BLaER1 treated with 17β-estradiol and CSF1 and Interleukin-3, amounts not matched to agents 10 nM and 100 nM (cell line): ENCODE data around the gene DACH2.
A peak's percentile ranks its signal among the peaks of the same experiment; 100 is the strongest.

ENCODE experiments used
- H3K27ac ChIP-seq, 11 experiments: shearing (Covaris generic); formaldehyde crosslinking; 2 replicates each; pipeline ENCODE4 v1.8.1; 2022
- H3K27me3 ChIP-seq, 11 experiments: shearing (Covaris generic); formaldehyde crosslinking; 2 replicates each; pipeline ENCODE4 v1.8.1; 2022
- H3K36me3 ChIP-seq, 11 experiments: shearing (Covaris generic); formaldehyde crosslinking; 2 replicates each; pipeline ENCODE4 v1.8.1; 2022
- H3K4me1 ChIP-seq, 10 experiments: shearing (Covaris generic); formaldehyde crosslinking; 2 replicates each; pipeline ENCODE4 v1.8.1; 2022
- H3K4me2 ChIP-seq, 11 experiments: shearing (Covaris generic); formaldehyde crosslinking; 2 replicates each; pipeline ENCODE4 v1.8.1; 2022
- H3K4me3 ChIP-seq, 10 experiments: shearing (Covaris generic); formaldehyde crosslinking; 2 replicates each; pipeline ENCODE4 v1.8.1; 2022
- H3K9ac ChIP-seq, 11 experiments: shearing (Covaris generic); formaldehyde crosslinking; 2 replicates each; pipeline ENCODE4 v1.8.1; 2022
- H3K9me3 ChIP-seq, 11 experiments: shearing (Covaris generic); formaldehyde crosslinking; replicated peaks in 1 of 11; 2 replicates each; pipeline ENCODE4 v1.8.1; 2022
- H4K20me1 ChIP-seq, 11 experiments: shearing (Covaris generic); formaldehyde crosslinking; 2 replicates each; pipeline ENCODE4 v1.8.1; 2022
- Cebpa-rat ChIP-seq, 11 experiments: shearing (Covaris generic); IDR thresholded peaks; 2 replicates each; pipeline ENCODE4 v1.8.1; 2022

DACH2 gene

GRCh38 chrX:86504297-86504696 lies 356.0 kb downstream of the DACH2 start:
- H3K27me3 ChIP-seq, result peaks cover 68 to 100% (median 98%) of the 10 kb centered on the region in 11 experiments
- H4K20me1 ChIP-seq, result no peaks in the 10 kb centered on the region; a peak in 1 of 22 replicates
- no peaks in the 10 kb centered on the region for H3K9me3 ChIP-seq
- H3K27ac ChIP-seq, result no peak overlapping the region
- no peak overlapping the region for H3K4me3 ChIP-seq
- TF ChIP-seq Cebpa-rat (IDR thresholded peaks at IDR 0.05), result no peak
- no peak overlapping the region for H3K4me2 ChIP-seq
- no peak overlapping the region for H3K9ac ChIP-seq
- no peaks in the 10 kb centered on the region for H3K36me3 ChIP-seq
- H3K4me1 ChIP-seq, result peaks cover 0 to 6% (median 0%) of the 10 kb centered on the region in 10 experiments; a peak in 1 of 20 replicates

GRCh38 chrX:86507331-86507730 lies 359.1 kb downstream of the DACH2 start:
- no peak for TF ChIP-seq Cebpa-rat (IDR thresholded peaks at IDR 0.05)
- Histone ChIP-seq H4K20me1 (no peaks in the 10 kb centered on the region), H3K36me3 (no peaks in the 10 kb centered on the region)

DNA sequence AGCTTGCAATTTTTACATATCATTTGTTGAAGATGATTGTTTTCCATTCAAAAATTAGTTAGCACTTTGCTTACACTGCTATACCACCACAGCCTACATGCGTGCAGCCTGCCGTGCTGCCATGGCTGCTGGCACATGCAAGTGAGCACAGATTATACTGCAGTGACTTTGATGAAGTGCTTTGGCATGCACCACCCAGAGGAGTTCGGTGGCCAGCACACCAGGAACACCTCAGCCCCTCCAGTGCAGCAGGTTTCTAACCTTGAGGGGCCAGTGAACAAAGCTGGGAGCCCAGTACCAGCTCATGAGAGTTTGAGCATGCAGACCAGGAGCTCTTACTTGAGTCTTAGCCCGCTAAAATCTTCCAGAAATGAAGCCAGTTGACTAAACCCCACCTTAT lies 431.5 kb downstream of the DACH2 start:
- Histone ChIP-seq H3K4me1 (no peaks in the 10 kb centered on the region), H3K9me3 (no peaks in the 10 kb centered on the region; a peak in 1 of 22 replicates), H3K27ac (no peak overlapping the region), H3K9ac (no peak overlapping the region), H3K4me2 (no peak overlapping the region), H4K20me1 (0 out of 22 replicates have a peak, but pooled peaks cover 0 to 6% (median 0%) of the 10 kb centered on the region in 11 experiments), H3K27me3 (peaks cover 56 to 98% (median 90%) of the 10 kb centered on the region in 11 experiments), H3K4me3 (no peak overlapping the region), H3K36me3 (no peaks in the 10 kb centered on the region)
- TF ChIP-seq Cebpa-rat (IDR thresholded peaks at IDR 0.05), result no peak

More at GRCh38 chrX:86507331-86507730, 359.1 kb downstream of the DACH2 start:
- Histone ChIP-seq H3K4me1 (no peaks in the 10 kb centered on the region), H3K27ac (no peak overlapping the region), H3K4me2 (no peak overlapping the region), H3K4me3 (no peak overlapping the region), H3K9me3 (no peaks in the 10 kb centered on the region), H3K9ac (no peak overlapping the region), H3K27me3 (peaks cover 61 to 100% (median 98%) of the 10 kb centered on the region in 11 experiments)

- no peak overlapping the region for H3K9ac ChIP-seq
- 0 out of 22 replicates have a peak overlapping the region, but pooled peaks of 1 of the 11 experiments have one; percentile 11 for H3K27ac ChIP-seq
- H3K4me3 ChIP-seq, result no peak overlapping the region
- peaks cover 33 to 88% (median 61%) of the 10 kb centered on the region in 11 experiments; a peak in 20 of 22 replicates for H3K27me3 ChIP-seq
- no peaks in the 10 kb centered on the region; a peak in 2 of 22 replicates for H4K20me1 ChIP-seq
- H3K36me3 ChIP-seq, result no peaks in the 10 kb centered on the region
- TF ChIP-seq Cebpa-rat (IDR thresholded peaks at IDR 0.05), result no peak
- H3K4me2 ChIP-seq, result peak overlapping the region in 2 of 11 experiments; percentile 28 to 31; a peak in 3 of 22 replicates
- peaks cover 0 to 26% (median 0%) of the 10 kb centered on the region in 11 experiments; a peak in 5 of 22 replicates for H3K9me3 ChIP-seq
- H3K4me1 ChIP-seq, result 0 out of 20 replicates have a peak, but pooled peaks cover 0 to 4% (median 0%) of the 10 kb centered on the region in 10 experiments
Measured at GRCh38 chrX:86604607-86605006, 456.4 kb downstream of the DACH2 start.

GRCh38 chrX:86696951-86697350 lies 548.7 kb downstream of the DACH2 start:
- Histone ChIP-seq H3K9ac (no peak overlapping the region), H3K9me3 (no peaks in the 10 kb centered on the region), H3K4me2 (no peak overlapping the region), H4K20me1 (no peaks in the 10 kb centered on the region; a peak in 2 of 22 replicates), H3K36me3 (no peaks in the 10 kb centered on the region), H3K27ac (no peak overlapping the region), H3K4me1 (no peaks in the 10 kb centered on the region), H3K27me3 (peaks cover 49 to 98% (median 86%) of the 10 kb centered on the region in 11 experiments), H3K4me3 (no peak overlapping the region)
- TF ChIP-seq Cebpa-rat (IDR thresholded peaks at IDR 0.05), result no peak

GRCh38 chrX:86711531-86712180 lies 563.4 kb downstream of the DACH2 start:
- H3K36me3 ChIP-seq, result no peaks in the 10 kb centered on the region
- H3K9me3 ChIP-seq, result no peaks in the 10 kb centered on the region
- H4K20me1 ChIP-seq, result no peaks in the 10 kb centered on the region
- no peak overlapping the region for H3K27ac ChIP-seq
- H3K4me3 ChIP-seq, result no peak overlapping the region
- no peaks in the 10 kb centered on the region for H3K4me1 ChIP-seq
- H3K27me3 ChIP-seq, result peaks cover 14 to 87% (median 59%) of the 10 kb centered on the region in 11 experiments; a peak in 19 of 22 replicates
- no peak overlapping the region for H3K4me2 ChIP-seq
- H3K9ac ChIP-seq, result no peak overlapping the region
- no peak for TF ChIP-seq Cebpa-rat (IDR thresholded peaks at IDR 0.05)

- Histone ChIP-seq H4K20me1 (no peaks in the 10 kb centered on the region), H3K27me3 (peaks cover 14 to 91% (median 63%) of the 10 kb centered on the region in 11 experiments; a peak in 19 of 22 replicates), H3K27ac (no peak overlapping the region), H3K9me3 (peaks cover 0 to 3% (median 0%) of the 10 kb centered on the region in 11 experiments; a peak in 1 of 22 replicates), H3K4me3 (no peak overlapping the region), H3K4me1 (no peaks in the 10 kb centered on the region; a peak in 1 of 20 replicates), H3K36me3 (no peaks in the 10 kb centered on the region), H3K9ac (no peak overlapping the region), H3K4me2 (no peak overlapping the region)
- TF ChIP-seq Cebpa-rat (IDR thresholded peaks at IDR 0.05), result no peak
Measured at GRCh38 chrX:86714441-86714840, 566.2 kb downstream of the DACH2 start.

- Histone ChIP-seq H3K9me3 (peaks cover 7 to 18% (median 12%) of the 10 kb centered on the region in 11 experiments; a peak in 15 of 22 replicates), H3K9ac (no peak overlapping the region), H3K36me3 (no peaks in the 10 kb centered on the region), H3K4me3 (no peak overlapping the region), H3K4me1 (no peaks in the 10 kb centered on the region; a peak in 1 of 20 replicates), H4K20me1 (peaks cover 0 to 4% (median 0%) of the 10 kb centered on the region in 11 experiments; a peak in 1 of 22 replicates), H3K4me2 (no peak overlapping the region), H3K27ac (no peak overlapping the region), H3K27me3 (peaks cover 57 to 99% (median 93%) of the 10 kb centered on the region in 11 experiments)
- TF ChIP-seq Cebpa-rat (IDR thresholded peaks at IDR 0.05), result no peak
Measured at GRCh38 chrX:86724277-86724676, 576.0 kb downstream of the DACH2 start.

GRCh38 chrX:86747091-86747490 lies 598.8 kb downstream of the DACH2 start:
- Histone ChIP-seq H3K9ac (no peak overlapping the region), H3K36me3 (no peaks in the 10 kb centered on the region), H3K4me3 (no peak overlapping the region), H3K27me3 (peaks cover 28 to 93% (median 82%) of the 10 kb centered on the region in 11 experiments), H3K4me2 (no peak overlapping the region), H3K9me3 (peaks cover 0 to 7% (median 0%) of the 10 kb centered on the region in 11 experiments; a peak in 2 of 22 replicates), H3K27ac (no peak overlapping the region), H3K4me1 (no peaks in the 10 kb centered on the region), H4K20me1 (no peaks in the 10 kb centered on the region)
- TF ChIP-seq Cebpa-rat (IDR thresholded peaks at IDR 0.05), result no peak
